RPMI7951 (cell line): ENCODE data around the gene ORAI2. TPM values are rescaled to one million over a fixed set of nuclear protein-coding genes. Genes with fewer than 3 reads are reported as not detected.
"Not testable (repeated sequence)": the region's sequence is repeated elsewhere in the genome, so short reads cannot be mapped to it uniquely, and the experiment has no call there.

Experiments
- DNase-seq: peaks from one replicate; pipeline ENCODE4 v3.0.0-alpha.2; 2012; ENCODE audit warnings: low read depth
- total RNA-seq: library from RNA; depleted of rRNA; stranded (reverse); fragments of >200 nt; shearing (Covaris generic); gene quantifications from 2 replicates; pipeline ENCODE4 v1.2.3, GENCODE V29; 2014

ORAI2 gene
- total RNA-seq, 1 experiment from 2014 or later = 22.9 TPM

GRCh38 chr7:102446387-102447156 is 13.2 kb downstream of the ORAI2 start:
- DNase-seq = no peak

GRCh38 chr7:102447311-102447710 is 13.9 kb downstream of the ORAI2 start:
- DNase-seq = no peak

GRCh38 chr7:102449136-102449535 is 15.8 kb downstream of the ORAI2 start:
- no peak for DNase-seq

- DNase-seq = no peak
Measured at GRCh38 chr7:102450242-102450641, 16.9 kb downstream of the ORAI2 start.

- no peak for DNase-seq
Measured at GRCh38 chr7:102451371-102452054, 18.1 kb downstream of the ORAI2 start.

- no peak for DNase-seq
Measured at GRCh38 chr7:102452451-102452850, 19.1 kb downstream of the ORAI2 start.

- no peak for DNase-seq
Measured at GRCh38 chr7:102453319-102453718, 19.9 kb downstream of the ORAI2 start.

- no peak for DNase-seq
Measured at GRCh38 chr7:102454468-102454867, 21.1 kb downstream of the ORAI2 start.

- not testable (repeated sequence) for DNase-seq
Measured at GRCh38 chr7:102454932-102455331, 21.6 kb downstream of the ORAI2 start.

- DNase-seq = no peak
Measured at GRCh38 chr7:102455596-102455995, 22.2 kb downstream of the ORAI2 start.

- DNase-seq = no peak
Measured at GRCh38 chr7:102456327-102456726, 23.0 kb downstream of the ORAI2 start.

- DNase-seq = no peak
Measured at GRCh38 chr7:102457352-102457924, 24.1 kb downstream of the ORAI2 start.

- no peak for DNase-seq
Measured at GRCh38 chr7:102459221-102459844, 26.0 kb downstream of the ORAI2 start.

- no peak for DNase-seq
Measured at GRCh38 chr7:102460467-102460866, 27.1 kb downstream of the ORAI2 start.

- no peak for DNase-seq
Measured at GRCh38 chr7:102463841-102464576, 30.6 kb downstream of the ORAI2 start.

GRCh38 chr7:102464577-102465280 is 31.4 kb downstream of the ORAI2 start, which contains the start of the genes ALKBH4 and LRWD1:
TSS of gene ALKBH4 (minus strand) at chr7:102464863. CDS start at chr7:102464836, 27 bp downstream.
TSS of gene LRWD1 (plus strand) at chr7:102464984. CDS start at chr7:102465081, 97 bp downstream.
- peak; percentile 93 for DNase-seq

GRCh38 chr7:102466097-102466496 is 32.7 kb downstream of the ORAI2 start:
- no peak for DNase-seq

GRCh38 chr7:102467581-102468477 is 34.5 kb downstream of the ORAI2 start:
- no peak for DNase-seq

GRCh38 chr7:102468478-102469350 is 35.3 kb downstream of the ORAI2 start:
- no peak for DNase-seq
